DOHH2 (cell line): ENCODE results near the gene FNIP1.
"Not testable (repeated sequence)": the region's sequence is repeated elsewhere in the genome, so short reads cannot be mapped to it uniquely, and the experiment has no call there.

Experiments used
- H3F3A ChIP-seq: fragments of 200-600 bp; sonication (generic), shearing (Covaris generic); 2 replicates; pipeline ENCODE4 v1.6.0; 2016; ENCODE audit warnings: antibody characterized with exemption, mild to moderate bottlenecking; ENCODE audit not compliant: control insufficient read depth, insufficient read depth
- H3K27ac ChIP-seq: fragments of 200-600 bp; sonication (generic); 2 replicates; pipeline ENCODE4 v1.5.1; 2014; ENCODE audit warnings: low read depth, mild to moderate bottlenecking, low read length, moderate library complexity
- H3K27me3 ChIP-seq: fragments of 200-600 bp; sonication (generic); 2 replicates; pipeline ENCODE4 v1.6.1; 2014; ENCODE audit warnings: mild to moderate bottlenecking, low read length, mixed read lengths; ENCODE audit not compliant: control insufficient read depth
- H3K36me3 ChIP-seq: fragments of 200-600 bp; sonication (generic); 2 replicates; pipeline ENCODE4 v1.6.1; 2014; ENCODE audit warnings: mild to moderate bottlenecking, low read length, moderate library complexity, mixed read lengths; ENCODE audit not compliant: control insufficient read depth
- H3K4me1 ChIP-seq: fragments of 200-600 bp; sonication (generic); 2 replicates; pipeline ENCODE4 v1.6.1; 2014; ENCODE audit warnings: mild to moderate bottlenecking, low read length, mixed read lengths; ENCODE audit not compliant: control insufficient read depth
- H3K4me2 ChIP-seq: fragments of 200-600 bp; sonication (generic); 2 replicates; pipeline ENCODE4 v1.6.0; 2014; ENCODE audit warnings: mild to moderate bottlenecking, low read length, moderate library complexity
- H3K4me3 ChIP-seq: fragments of 200-600 bp; sonication (generic); 2 replicates; pipeline ENCODE4 v1.5.1; 2014; ENCODE audit warnings: mild to moderate bottlenecking, low read length, mixed read lengths
- H3K79me2 ChIP-seq: fragments of 200-600 bp; sonication (generic); 2 replicates; pipeline ENCODE4 v1.6.1; 2014; ENCODE audit warnings: mild to moderate bottlenecking, low read length, mixed read lengths; ENCODE audit not compliant: control insufficient read depth
- H3K9me2 ChIP-seq: fragments of 200-600 bp; sonication (generic); replicated peaks from 2 replicates; pipeline ENCODE4 v1.6.1; 2014; ENCODE audit warnings: mild to moderate bottlenecking, low read length, mixed read lengths; ENCODE audit not compliant: control insufficient read depth
- H3K9me3 ChIP-seq: fragments of 200-600 bp; sonication (generic); 2 replicates; pipeline ENCODE4 v1.6.1; 2014; ENCODE audit warnings: antibody characterized with exemption, low read length, mixed read lengths; ENCODE audit not compliant: control insufficient read depth, insufficient read depth
- H4K20me1 ChIP-seq: fragments of 200-600 bp; sonication (generic); 2 replicates; pipeline ENCODE4 v1.6.0; 2014; ENCODE audit warnings: low read depth, mild to moderate bottlenecking, antibody characterized with exemption, low read length, moderate library complexity; ENCODE audit not compliant: control insufficient read depth, insufficient read depth
- EZH2phosphoT487 ChIP-seq: fragments of 200-600 bp; sonication (generic); IDR thresholded peaks from 2 replicates; pipeline ENCODE4 v1.6.1; 2017; ENCODE audit warnings: borderline replicate concordance, mild to moderate bottlenecking, antibody characterized with exemption, low read length, moderate library complexity, mixed read lengths
- TF ChIP-seq, protein P1 (sequence below): fragments of 200-600 bp; sonication (generic); IDR thresholded peaks from one replicate; pipeline ENCODE4 v1.5.1; 2014; ENCODE audit warnings: antibody characterized with exemption, mild to moderate bottlenecking, low read depth, low read length; ENCODE audit not compliant: poor library complexity, severe bottlenecking

The FNIP1 gene

DNA sequence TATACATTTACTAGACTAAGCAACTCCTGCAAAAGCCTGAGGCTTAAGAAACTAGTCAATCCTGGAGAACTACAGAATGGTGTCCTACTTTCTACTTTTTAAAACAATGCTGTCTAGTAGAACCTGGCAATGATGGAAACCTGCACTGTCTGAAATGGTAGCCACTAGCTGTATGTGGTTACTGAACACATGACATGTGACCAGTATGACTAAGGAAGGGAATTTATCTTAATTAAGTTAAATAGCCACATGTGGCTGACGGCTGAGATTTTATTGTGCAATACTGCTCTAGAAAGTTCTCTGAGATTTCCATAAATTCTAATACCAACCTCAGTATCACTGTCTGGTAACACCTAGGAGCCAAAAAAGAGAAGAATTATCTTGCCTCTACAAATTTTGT is 116.9 kb downstream of the FNIP1 start:
- no peak overlapping the region for H3K4me2 ChIP-seq
- TF ChIP-seq EZH2phosphoT487, result no peak
- TF ChIP-seq, protein P1, sequence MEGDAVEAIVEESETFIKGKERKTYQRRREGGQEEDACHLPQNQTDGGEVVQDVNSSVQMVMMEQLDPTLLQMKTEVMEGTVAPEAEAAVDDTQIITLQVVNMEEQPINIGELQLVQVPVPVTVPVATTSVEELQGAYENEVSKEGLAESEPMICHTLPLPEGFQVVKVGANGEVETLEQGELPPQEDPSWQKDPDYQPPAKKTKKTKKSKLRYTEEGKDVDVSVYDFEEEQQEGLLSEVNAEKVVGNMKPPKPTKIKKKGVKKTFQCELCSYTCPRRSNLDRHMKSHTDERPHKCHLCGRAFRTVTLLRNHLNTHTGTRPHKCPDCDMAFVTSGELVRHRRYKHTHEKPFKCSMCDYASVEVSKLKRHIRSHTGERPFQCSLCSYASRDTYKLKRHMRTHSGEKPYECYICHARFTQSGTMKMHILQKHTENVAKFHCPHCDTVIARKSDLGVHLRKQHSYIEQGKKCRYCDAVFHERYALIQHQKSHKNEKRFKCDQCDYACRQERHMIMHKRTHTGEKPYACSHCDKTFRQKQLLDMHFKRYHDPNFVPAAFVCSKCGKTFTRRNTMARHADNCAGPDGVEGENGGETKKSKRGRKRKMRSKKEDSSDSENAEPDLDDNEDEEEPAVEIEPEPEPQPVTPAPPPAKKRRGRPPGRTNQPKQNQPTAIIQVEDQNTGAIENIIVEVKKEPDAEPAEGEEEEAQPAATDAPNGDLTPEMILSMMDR, result no peak
- H3K4me3 ChIP-seq, result no peak overlapping the region
- H3K9me2 ChIP-seq, result no peaks in the 10 kb centered on the region
- H3F3A ChIP-seq, result peaks cover 5% of the 10 kb centered on the region
- no peaks in the 10 kb centered on the region for H4K20me1 ChIP-seq
- H3K27ac ChIP-seq, result no peak overlapping the region
- no peaks in the 10 kb centered on the region for H3K27me3 ChIP-seq
- no peaks in the 10 kb centered on the region for H3K9me3 ChIP-seq
- H3K79me2 ChIP-seq, result no peaks in the 10 kb centered on the region
- H3K36me3 ChIP-seq, result peaks cover 28% of the 10 kb centered on the region
- H3K4me1 ChIP-seq, result peaks cover 21% of the 10 kb centered on the region

DNA sequence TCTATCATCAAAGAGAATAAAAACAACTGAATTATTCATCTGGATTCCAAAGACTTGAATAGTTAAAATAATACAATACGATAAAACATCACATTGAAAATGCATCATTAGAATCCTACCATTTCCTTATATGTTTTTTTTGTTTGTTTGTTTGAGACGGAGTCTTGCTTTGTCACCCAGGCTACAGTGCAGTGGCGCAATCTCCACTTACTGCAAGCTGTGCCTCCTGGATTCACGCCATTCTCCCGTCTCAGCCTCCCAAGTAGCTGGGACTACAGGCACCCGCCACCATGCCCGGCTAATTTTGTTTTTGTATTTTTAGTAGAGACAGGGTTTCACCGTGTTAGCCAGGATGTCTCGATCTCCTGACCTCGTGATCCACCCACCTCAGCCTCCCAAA is 118.5 kb downstream of the FNIP1 start:
- peaks cover 37% of the 10 kb centered on the region for H3K36me3 ChIP-seq
- not testable (repeated sequence) for H3F3A ChIP-seq, H3K4me2 ChIP-seq, H3K4me3 ChIP-seq, H3K27ac ChIP-seq, H3K27me3 ChIP-seq, H3K9me2 ChIP-seq, H4K20me1 ChIP-seq, H3K79me2 ChIP-seq, H3K9me3 ChIP-seq
- H3K4me1 ChIP-seq, result peaks cover 11% of the 10 kb centered on the region

DNA sequence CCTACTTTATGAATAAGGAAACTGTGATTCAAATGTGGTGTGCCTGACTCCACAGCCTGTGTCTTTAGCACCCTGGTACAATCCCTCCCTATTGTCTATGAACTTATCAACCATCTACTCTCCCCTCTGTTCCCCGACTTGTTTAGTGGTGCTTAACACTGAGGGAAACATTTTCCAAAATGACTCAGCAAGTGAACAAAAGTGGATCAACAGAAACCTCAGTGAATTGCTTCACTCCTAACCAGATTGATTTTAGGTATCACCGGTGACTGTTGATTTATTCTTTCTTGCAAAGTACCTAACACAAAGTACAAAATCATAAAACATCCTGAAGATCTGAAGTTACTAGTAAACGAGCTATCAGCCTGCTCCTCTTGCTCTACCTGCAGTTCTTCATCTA is 119.7 kb downstream of the FNIP1 start:
- Histone ChIP-seq H3K79me2 (no peaks in the 10 kb centered on the region), H4K20me1 (no peaks in the 10 kb centered on the region)
- TF ChIP-seq EZH2phosphoT487, result no peak
- TF ChIP-seq, protein P1, result no peak

DNA sequence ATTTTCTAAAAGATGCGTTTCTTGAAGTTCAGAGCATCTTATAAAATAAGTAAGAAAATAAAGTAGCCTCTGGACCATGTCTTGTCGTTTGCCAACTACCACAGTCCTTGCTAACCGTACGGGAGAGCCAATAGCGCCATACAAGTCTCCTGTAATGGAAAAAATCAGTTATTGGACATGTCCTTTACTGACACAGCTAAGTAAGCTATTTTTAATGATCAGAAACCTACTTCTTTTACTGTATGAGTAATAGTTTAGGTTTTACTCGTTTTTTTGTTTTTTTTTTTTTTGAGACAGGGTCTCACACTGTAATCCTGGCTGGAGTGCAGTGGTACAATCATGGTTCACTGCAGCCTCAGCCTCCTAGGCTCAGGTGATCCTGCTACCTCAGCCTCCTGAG is 124.0 kb downstream of the FNIP1 start:
- Histone ChIP-seq H3K4me1 (no peaks in the 10 kb centered on the region), H4K20me1 (no peaks in the 10 kb centered on the region), H3K27ac (no peak overlapping the region), H3K9me3 (no peaks in the 10 kb centered on the region), H3K4me2 (no peak overlapping the region), H3K9me2 (no peaks in the 10 kb centered on the region), H3K36me3 (peaks cover 67% of the 10 kb centered on the region), H3F3A (no peaks in the 10 kb centered on the region), H3K79me2 (no peaks in the 10 kb centered on the region), H3K4me3 (no peak overlapping the region), H3K27me3 (no peaks in the 10 kb centered on the region)
- no peak for TF ChIP-seq EZH2phosphoT487
- TF ChIP-seq, protein P1, result no peak

More for the DNA sequence above, 119.7 kb downstream of the FNIP1 start:
- Histone ChIP-seq H3K9me2 (no peaks in the 10 kb centered on the region), H3K27ac (no peak overlapping the region), H3K9me3 (no peaks in the 10 kb centered on the region), H3K27me3 (no peaks in the 10 kb centered on the region), H3K4me3 (no peak overlapping the region), H3K4me2 (no peak overlapping the region), H3K36me3 (peaks cover 43% of the 10 kb centered on the region), H3K4me1 (no peaks in the 10 kb centered on the region), H3F3A (no peaks in the 10 kb centered on the region)
